Eye (tissue), 1 donor: ENCODE results near the gene GRM8.
A peak's percentile ranks its signal among the peaks of the same experiment; 100 is the strongest.

Experiments used
- DNase-seq: peaks from one replicate; pipeline ENCODE4 v3.0.0-alpha.2; 2015

GRM8 gene

DNA sequence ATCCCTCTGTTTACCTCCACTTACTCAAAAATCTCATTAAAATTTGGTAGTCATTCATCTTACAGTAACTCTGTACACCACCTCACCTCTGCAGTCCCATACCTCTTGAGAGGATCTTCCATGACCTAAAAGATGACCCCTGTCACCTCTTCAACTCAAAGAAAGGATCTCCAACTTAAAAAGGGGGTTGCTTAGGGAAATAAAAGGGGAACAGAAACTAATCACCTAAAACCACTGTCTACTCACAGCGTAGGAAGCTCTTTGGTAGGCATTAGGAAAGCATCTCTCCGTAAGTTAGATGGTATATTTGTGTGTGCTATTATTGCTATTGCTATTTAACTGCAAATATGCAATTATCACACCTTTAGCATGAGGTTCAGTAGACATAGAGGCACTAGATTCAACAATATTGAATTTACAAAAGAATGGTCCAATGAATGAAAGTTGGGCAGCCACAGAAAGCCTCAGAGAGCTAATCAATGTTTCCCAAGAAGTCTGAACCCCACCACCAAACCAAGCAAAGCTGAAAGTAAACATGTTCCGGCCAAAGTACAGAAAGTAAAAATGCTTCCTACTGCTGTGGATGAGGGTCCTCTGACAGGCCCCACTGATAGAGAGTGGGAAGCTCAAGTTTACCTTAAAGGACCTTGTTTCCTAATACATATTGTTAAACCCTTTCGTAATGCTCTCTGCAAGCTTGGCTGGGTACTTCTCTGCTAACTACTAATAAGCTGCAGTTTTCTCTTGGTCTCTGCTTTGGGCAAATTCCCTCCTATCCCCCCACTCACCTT lies 105.8 kb downstream of the GRM8 start:
- no peak for DNase-seq

GRCh38 chr7:127137146-127137545 lies 115.6 kb downstream of the GRM8 start:
- no peak for DNase-seq

DNA sequence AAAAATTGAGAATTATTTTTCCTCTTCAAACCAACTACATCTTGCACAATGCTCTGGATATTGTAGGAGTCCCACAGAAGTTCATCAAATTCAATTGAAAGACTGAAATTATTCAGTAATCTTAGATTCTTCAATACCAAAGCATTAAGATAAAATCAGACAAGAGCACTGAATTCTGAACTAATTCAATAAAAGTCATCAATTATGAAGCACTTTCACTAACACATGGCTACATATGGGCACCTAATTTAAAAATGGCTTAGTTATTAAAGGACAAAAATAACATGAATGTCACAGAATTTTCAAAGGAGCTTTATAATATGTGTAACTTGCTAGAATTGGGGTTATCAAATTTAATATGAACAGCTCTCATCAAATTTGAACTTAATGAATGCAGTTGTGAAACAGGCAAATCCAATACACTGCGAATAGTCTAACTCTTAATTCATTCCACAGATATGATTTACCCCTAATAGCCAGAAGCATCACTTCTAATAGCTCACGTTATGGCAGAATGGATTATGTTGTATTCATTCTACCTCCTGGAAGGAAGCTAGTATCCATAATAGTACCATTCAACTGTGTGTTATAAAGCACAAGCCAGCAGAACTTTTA lies 116.8 kb downstream of the GRM8 start:
- no peak for DNase-seq

DNA sequence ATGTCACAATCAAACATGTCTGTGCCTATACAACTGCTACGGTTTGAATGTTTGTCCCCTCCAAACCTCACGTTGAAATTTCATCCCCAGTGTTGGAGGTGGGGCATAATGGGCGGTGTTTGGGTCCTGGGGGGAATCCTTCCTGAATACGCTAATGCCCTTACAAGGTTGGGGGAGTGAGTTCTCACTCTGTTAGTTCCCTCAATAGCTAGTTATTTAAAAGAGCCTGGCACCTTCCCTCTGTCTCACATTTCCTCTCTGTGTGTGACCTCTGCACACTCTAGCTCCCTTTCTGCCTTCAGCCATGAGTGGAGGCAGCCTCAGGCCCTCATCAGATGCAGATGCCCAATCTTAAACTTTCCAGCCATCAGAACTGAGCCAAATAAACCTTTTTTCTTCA lies 129.5 kb downstream of the GRM8 start:
- no peak for DNase-seq

GRCh38 chr7:127119517-127119916 lies 133.2 kb downstream of the GRM8 start:
- DNase-seq, result no peak

- DNase-seq, result no peak
Observed at GRCh38 chr7:127114742-127115265, 137.9 kb downstream of the GRM8 start.

DNA sequence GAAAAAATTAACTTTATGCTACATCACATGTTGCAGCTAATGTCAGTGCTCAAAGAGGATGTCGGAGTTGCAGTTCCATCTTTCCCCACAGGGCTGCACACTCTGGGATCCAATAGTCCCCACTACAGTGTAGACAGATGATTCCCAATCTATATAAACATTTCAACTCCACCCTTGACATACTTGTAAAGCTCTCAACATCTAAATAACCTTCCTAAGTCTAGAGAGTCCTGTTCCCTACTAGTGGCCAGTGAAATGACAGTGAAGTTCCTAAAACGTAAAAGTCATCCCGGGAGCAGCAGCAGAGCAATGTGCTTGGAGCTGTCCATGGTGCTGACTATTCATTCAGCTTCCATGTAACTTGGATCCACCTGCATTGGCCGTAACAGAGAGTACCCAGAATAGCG lies 145.1 kb downstream of the GRM8 start:
- DNase-seq, result peak; percentile 90

- DNase-seq, result no peak
Observed at GRCh38 chr7:127093340-127093739, 159.4 kb downstream of the GRM8 start.

- DNase-seq, result no peak
Observed at GRCh38 chr7:127091620-127092019, 161.1 kb downstream of the GRM8 start.

- DNase-seq, result no peak
Observed at GRCh38 chr7:127089146-127089545, 163.6 kb downstream of the GRM8 start.

DNA sequence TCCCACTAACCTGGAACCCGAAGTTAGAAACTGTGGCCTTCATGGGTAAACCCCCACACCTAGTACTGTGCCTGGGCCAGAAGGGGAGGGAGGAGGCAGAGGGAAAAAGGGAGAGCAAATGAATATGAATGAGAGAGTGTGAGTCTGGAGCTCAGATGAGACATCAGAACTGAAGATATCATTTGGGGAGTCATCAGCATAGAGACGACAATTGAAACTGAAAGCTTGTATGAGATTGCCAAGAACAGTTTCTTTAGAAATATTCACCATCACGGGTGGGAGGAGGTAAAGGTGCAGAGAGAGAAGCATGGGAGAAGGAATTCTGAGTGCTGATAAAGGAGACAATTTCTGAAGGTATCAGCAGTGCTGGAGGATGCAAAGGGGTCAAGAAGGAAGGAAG lies 171.2 kb downstream of the GRM8 start:
- no peak for DNase-seq

DNA sequence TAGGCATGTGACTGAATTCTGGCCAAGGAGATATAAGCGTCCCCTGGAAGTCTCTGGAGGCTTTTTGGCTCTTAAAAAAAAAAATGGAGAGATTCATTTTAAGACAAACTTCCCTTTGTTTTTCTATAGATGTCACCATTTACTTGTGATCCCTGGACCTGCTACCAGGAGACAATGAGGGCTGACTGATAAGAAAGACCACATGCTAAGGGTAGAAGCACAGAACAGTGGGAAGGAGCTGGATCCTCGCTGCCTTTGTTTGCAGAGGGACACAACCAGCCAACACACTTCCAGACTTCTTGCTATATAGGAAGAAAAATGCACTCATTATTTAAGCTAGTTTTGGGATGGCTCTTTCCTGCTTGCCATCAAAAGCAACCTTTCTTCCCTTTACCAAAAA lies 172.2 kb downstream of the GRM8 start:
- DNase-seq, result no peak

DNA sequence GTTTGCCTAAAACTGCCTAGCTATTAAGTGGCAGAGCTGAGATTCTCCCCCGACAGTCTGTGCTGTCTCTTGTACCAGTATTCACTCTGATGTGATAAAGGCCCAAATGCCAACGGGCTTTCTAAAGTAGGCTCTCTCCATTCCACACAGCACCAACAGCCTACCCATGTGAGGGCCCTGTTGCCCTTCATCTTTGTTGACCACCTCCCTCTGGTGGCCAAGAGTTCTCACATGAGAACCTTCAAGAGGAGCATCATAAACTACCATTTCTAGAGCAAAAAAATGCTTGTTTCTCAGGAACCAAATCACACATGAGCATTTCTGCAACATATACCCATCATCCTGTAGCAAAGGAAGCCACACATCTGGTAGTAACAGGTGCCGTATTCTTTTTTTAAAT lies 185.8 kb downstream of the GRM8 start:
- peak; percentile 0 for DNase-seq

DNA sequence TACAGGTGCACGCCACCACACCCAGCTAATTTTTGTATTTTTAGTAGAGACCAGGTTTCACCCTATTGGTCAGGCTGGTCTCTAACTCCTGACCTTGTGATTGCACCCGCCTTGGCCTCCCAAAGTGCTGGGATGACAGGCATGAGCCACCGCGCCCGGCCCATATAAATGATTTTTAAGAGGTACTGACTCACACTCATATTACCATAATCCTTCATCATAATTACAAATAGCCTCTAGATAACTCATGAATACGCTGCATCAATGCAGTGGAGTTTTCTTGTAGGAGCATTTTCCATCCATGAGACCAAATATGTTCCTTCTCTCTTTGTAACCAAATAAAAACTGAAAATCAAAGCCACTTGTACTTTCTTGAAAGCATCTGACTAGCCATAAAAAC lies 193.3 kb downstream of the GRM8 start:
- DNase-seq, result no peak

DNA sequence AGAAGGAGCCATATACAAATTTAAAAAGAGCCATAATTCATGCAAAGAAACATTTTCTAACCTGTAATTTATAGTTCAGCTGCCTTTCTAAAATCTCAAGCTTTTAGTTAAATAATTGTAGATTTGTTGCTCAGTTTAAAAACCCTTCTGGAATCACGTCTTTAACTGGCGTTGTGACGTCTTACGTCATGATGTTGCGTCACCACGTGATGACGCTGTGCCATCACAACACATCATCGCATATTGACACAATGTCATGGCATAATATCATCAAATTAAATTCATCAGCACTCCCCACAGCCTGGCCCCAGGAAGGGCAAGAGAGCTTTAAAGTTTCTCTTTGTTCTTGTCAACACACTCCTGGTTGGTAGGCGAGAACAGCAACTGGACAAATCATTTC lies 194.8 kb downstream of the GRM8 start:
- DNase-seq, result no peak

GRCh38 chr7:127056202-127056601 lies 196.5 kb downstream of the GRM8 start:
- no peak for DNase-seq

DNA sequence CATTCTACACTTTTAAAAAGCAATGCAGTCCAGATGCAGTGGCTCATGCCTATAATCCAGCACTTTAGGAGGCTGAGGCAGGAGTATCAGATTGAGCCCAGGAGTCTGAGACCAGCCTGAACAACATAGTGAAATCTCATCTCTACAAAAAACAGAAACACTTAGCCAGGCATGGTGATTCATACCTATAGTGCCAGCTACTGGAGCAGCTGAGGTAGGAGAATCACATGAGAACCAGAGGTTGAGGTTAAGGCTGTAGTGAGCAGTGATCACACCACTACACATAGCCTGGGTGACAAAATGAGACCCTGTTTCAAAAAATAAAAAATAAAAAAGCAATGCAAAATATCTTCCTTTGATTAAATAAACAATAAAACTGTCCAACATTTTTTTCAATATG lies 205.2 kb downstream of the GRM8 start:
- no peak for DNase-seq

DNA sequence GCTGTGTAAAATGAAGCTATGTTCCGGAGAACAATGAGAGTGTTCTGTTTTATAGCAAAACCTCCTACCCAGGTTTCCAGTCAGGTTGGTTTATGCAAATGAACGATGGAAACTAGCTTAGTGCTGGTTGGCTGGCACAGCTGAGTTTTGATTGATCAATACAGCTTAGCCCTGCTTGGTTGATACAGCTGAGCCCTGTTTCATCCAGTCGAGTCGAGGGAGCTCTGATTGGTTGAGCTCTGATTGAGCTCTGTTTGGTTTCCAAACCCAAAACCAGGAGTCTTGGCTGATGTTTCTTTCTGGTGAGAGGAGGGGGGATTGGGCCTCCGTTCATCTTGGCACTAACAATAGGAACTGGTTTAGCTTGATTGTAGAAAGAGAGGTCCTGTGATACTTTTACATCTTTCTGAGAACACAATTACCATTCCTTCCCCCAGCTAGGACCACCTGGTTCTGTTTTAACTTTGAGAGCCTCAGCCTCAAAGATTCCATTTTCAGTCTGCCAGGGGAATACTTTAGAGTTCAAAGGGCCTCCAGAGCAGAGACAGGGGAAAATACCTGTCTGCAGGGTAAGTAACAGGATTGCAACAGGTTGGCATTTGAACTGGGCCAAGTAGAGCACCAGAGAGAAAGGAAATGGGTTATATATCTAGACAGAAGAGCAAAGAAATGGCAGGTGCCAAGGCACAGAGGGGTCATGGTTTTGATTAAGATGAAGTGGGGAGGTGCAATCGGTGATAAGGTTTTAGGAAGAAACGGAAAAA lies 210.9 kb downstream of the GRM8 start:
- no peak for DNase-seq

- DNase-seq, result no peak
Observed at GRCh38 chr7:127040042-127040441, 212.7 kb downstream of the GRM8 start.

DNA sequence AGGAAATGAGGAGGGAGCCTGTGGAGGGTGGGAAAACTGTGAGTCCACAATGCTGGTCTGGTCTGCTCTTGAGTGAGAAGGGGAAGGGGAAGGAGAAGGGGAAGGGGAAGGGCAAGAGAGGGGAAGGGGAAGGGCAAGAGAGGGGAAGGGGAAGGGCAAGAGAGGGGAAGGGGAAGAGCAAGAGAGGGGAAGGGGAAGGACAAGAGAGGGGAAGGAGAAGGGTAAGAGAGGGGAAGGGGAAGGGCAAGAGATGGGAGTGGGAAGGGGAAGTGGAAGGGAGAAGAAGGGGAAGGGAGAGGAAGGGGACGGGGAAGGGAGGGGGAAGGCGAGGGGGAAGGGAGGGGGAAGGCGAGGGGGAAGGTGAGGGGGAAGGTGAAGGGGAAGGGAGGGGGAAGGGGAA lies 213.2 kb downstream of the GRM8 start:
- DNase-seq, result no peak

DNA sequence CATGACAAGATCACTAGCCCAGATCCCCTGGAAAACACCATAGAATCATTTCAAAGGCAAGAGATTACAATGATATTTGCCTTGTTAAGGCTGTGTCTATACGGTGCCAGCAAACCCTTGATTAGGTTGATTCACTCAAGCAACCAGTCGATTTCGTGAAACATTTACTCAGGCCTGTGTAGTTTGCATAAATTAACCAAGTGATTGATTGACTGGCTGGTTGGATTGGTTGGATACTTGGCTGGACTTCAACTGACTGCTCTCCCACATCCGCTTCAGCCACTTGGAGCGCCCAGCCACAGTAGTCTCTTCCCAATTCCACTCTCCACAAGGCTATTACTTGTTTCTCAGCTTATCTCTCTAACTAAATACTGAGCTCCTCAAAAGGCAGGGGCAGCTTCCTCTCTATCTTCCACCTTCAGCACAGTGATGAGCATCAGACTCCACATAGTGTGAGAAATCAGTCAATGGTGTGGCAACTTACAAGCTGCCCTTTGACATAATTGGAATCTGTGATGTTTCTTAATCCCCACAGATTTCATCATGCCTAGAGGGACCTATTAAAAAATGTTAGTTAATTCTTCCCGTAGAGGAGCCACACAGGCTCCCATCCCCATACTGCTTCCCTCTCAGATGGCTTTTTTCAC lies 217.4 kb downstream of the GRM8 start:
- DNase-seq, result no peak

DNA sequence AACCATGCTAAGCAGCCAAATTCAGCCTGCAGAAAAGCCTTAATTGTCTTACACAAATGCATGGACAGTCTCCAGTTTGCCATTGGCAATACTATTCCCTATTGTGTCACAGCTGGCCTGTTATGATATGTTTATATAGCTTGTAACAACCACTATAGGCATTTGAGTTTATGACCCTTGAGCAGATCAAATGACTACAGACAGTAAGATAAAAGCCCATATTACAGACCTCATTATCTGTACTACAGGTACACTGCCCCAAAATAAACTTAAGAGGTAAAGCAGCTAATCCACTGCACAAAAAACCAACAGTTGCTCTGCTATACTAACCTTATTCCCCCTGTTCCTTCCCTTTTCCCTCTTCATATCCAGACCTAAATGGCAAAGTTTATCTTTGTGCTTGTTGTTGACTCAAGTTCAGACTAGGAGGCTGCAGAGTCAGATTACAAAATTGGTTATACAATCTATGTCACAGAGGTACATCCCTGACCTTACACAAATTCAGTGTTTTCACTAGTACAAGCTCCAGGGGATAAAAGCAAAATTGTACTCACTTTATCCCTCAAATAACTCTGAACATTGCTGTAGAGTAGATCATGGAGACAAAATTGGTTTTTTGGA lies 218.4 kb downstream of the GRM8 start:
- no peak for DNase-seq

GRCh38 chr7:127029823-127030222 lies 222.9 kb downstream of the GRM8 start:
- no peak for DNase-seq
